K562 (cell line): ENCODE results near the gene DBH.

Experiments
- CREM ChIP-seq: IDR thresholded peaks from 2 replicates; pipeline ENCODE4 v1.6.1; 2014; ENCODE audit warnings: antibody characterized with exemption, low read depth
- CTCF ChIP-seq, 3 experiments: IDR thresholded peaks in 2 of 3; conservative IDR thresholded peaks in 1 of 3; 2 replicates each; pipeline ENCODE4 v1.5.1; 2011 to 2012; ENCODE audit warnings: low read length in 3 of 3, mild to moderate bottlenecking in 3 of 3, control low read depth in 2 of 3, improper control_type of control experiment in 1 of 3, inconsistent platforms in 1 of 3, low read depth in 1 of 3, mixed read lengths in 1 of 3, moderate library complexity in 1 of 3; ENCODE audit not compliant: insufficient read depth in 2 of 3
- EHMT2 ChIP-seq: fragments of 450-650 bp; IDR thresholded peaks from 2 replicates; pipeline ENCODE4 v1.6.1; 2018; ENCODE audit warnings: antibody characterized with exemption
- EP400 ChIP-seq: fragments of 450-650 bp; IDR thresholded peaks from 2 replicates; pipeline ENCODE4 v1.6.1; 2017; ENCODE audit warnings: antibody characterized with exemption, mild to moderate bottlenecking, moderate library complexity
- HLTF ChIP-seq: fragments of 450-650 bp; IDR thresholded peaks from 2 replicates; pipeline ENCODE4 v1.6.1; 2016
- MAFK ChIP-seq: IDR thresholded peaks from 2 replicates; pipeline ENCODE4 v1.6.1; 2011; ENCODE audit warnings: low read length, improper control_type of control experiment
- STAT5B ChIP-seq: fragments of 250-450 bp; sonication (Bioruptor Pico); IDR thresholded peaks from 2 replicates; pipeline ENCODE4 v1.8.0; 2021; ENCODE audit warnings: mild to moderate bottlenecking, inconsistent platforms
- ZFX ChIP-seq: sonication (generic); formaldehyde crosslinking; IDR thresholded peaks from 2 replicates; pipeline ENCODE4 v1.8.0; 2022; ENCODE audit warnings: mild to moderate bottlenecking, missing genetic modification reagents, moderate library complexity
- ZNF347 ChIP-seq: fragments of 450-650 bp; formaldehyde crosslinking; IDR thresholded peaks from 2 replicates; pipeline ENCODE4 v1.4.0; 2020; ENCODE audit warnings: low read depth, mild to moderate bottlenecking, moderate library complexity

- no peak for TF ChIP-seq ZNF347
- TF ChIP-seq EHMT2, result no peak
- no peak for TF ChIP-seq HLTF
- no peak for TF ChIP-seq STAT5B (CRISPR knock-in tag)
- no peak for TF ChIP-seq EP400
- TF ChIP-seq CTCF (IDR thresholded peaks at IDR 0.05 in 2 of 3, conservative IDR thresholded peaks at IDR 0.05 in 1 of 3; ENCODE audit: insufficient read depth in 2 of 3, low read depth in 1 of 3, low read length in 3 of 3), result no peak
- TF ChIP-seq ZFX, result no peak
- TF ChIP-seq MAFK, result no peak
- TF ChIP-seq CREM, result no peak
Observed at GRCh38 chr9:133645021-133645765, 9.0 kb downstream of the DBH start.
